K562 treated with DMSO at 1 percent for 48 hours (cell line): Measurements from ENCODE around the gene OAS2. TPM values are rescaled to one million over a fixed set of nuclear protein-coding genes. Genes with fewer than 3 reads are reported as not detected.

Source experiments
- total RNA-seq: library from RNA; unstranded; fragments of 300-600 nt; gene quantifications from 2 replicates; pipeline ENCODE4 v1.2.3, GENCODE V29; 2022; ENCODE audit warnings: low replicate concordance; ENCODE audit errors: extremely low read depth

Gene OAS2
- not detected in 2 replicates for total RNA-seq

GRCh38 chr12:112978163-112979040 lies at the start of gene OAS2:
OAS2 (plus strand) TSS chr12:112978519; CDS start chr12:112978609, 90 bp downstream.

DNA sequence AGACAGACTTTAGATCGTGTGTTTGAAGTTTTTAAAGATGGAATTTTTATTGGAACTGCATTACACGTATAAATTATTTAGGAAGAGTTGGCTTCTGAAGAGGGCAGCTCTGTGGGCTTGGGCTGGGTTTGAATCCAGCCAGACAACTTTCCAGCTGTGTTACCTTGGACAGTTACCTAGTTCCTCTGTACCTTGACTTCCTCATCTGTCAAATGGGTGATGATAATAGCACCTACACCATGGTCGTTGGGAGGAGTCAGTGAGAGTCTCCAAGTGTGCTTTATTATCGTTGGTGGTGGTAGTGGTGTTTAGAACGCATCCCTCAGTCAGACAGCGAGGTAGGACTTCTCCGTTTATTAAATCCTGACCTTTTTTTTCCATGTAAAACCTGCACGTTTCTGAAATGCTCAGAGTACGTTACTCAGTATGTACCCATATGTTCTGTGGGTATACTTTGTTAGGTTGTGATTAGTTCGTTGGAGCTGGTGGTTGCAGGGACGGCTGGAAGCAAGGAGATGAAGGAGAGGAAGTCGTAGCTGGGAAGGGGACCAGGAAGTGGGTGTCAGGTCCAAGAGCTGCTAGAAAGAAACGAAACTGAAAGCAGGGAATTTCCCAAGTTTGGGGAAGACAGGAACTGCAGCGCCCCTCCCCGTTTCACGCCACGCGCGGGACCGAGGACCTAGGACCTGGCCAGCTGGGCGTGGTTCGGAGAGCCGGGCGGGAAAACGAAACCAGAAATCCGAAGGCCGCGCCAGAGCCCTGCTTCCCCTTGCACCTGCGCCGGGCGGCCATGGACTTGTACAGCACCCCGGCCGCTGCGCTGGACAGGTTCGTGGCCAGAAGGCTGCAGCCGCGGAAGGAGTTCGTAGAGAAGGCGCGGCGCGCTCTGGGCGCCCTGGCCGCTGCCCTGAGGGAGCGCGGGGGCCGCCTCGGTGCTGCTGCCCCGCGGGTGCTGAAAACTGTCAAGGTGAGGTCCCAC lies 40.3 kb upstream of the OAS2 start, which contains the start of gene OAS3:
TSS of gene OAS3 (plus strand) at position 734 of the 979 bp plus-strand sequence. CDS start at position 791, 57 bp downstream.

GRCh38 chr12:113056631-113057488 lies 78.5 kb downstream of the OAS2 start, which contains the start of gene DTX1:
DTX1 (plus strand) TSS chr12:113056730; CDS start chr12:113058193, 1,463 bp downstream.

Other genes with a start within 250 kb of the OAS2 start
- gene RPH3A, start 186.8 kb upstream of the OAS2 start, total RNA-seq, result not detected in 2 replicates
- not detected in 2 replicates for gene OAS1, start 71.6 kb upstream of the OAS2 start, total RNA-seq
- not detected in 2 replicates for gene OAS3, start 40.0 kb upstream of the OAS2 start, total RNA-seq
- not detected in 2 replicates for gene DTX1, start 78.2 kb downstream of the OAS2 start, total RNA-seq
- not detected in 2 replicates for gene RASAL1, start 157.2 kb downstream of the OAS2 start, total RNA-seq
- gene CFAP73, start 171.2 kb downstream of the OAS2 start, total RNA-seq, result not detected in 2 replicates
- not detected in 2 replicates for gene DDX54, start 207.0 kb downstream of the OAS2 start, total RNA-seq
- gene RITA1, start 207.2 kb downstream of the OAS2 start, total RNA-seq, result not detected in 2 replicates
- gene TPCN1, start 242.9 kb downstream of the OAS2 start, total RNA-seq, result not detected in 2 replicates